Hepatocyte (in vitro differentiated cells): Measurements from ENCODE around the gene SAP30L. TPM values are rescaled to one million over a fixed set of nuclear protein-coding genes. Genes with fewer than 3 reads are reported as not detected.

Experiments
- DNase-seq: peaks from one replicate; pipeline ENCODE4 v3.0.0-alpha.2; 2016; ENCODE audit warnings: low spot score
- H2AFZ ChIP-seq: fragments of 200-600 bp; sonication (generic); 2 replicates; pipeline ENCODE4 v1.6.0; 2016; ENCODE audit warnings: antibody characterized with exemption, mild to moderate bottlenecking
- H3K27ac ChIP-seq: fragments of 200-600 bp; sonication (generic); 2 replicates; pipeline ENCODE4 v1.5.1; 2016; ENCODE audit warnings: mild to moderate bottlenecking
- H3K27me3 ChIP-seq: fragments of 200-600 bp; sonication (generic); 2 replicates; pipeline ENCODE4 v1.6.1; 2016
- H3K36me3 ChIP-seq: fragments of 200-600 bp; sonication (generic); replicated peaks from 2 replicates; pipeline ENCODE4 v1.5.1; 2016; ENCODE audit warnings: low read depth; ENCODE audit not compliant: insufficient read depth
- H3K4me1 ChIP-seq: fragments of 200-600 bp; sonication (generic); 2 replicates; pipeline ENCODE4 v1.5.1; 2016; ENCODE audit warnings: mild to moderate bottlenecking, moderate library complexity; ENCODE audit not compliant: insufficient read depth
- H3K4me2 ChIP-seq: fragments of 200-600 bp; sonication (generic); 2 replicates; pipeline ENCODE4 v1.6.0; 2016
- H3K4me3 ChIP-seq: fragments of 200-600 bp; sonication (generic); 2 replicates; pipeline ENCODE4 v1.5.1; 2016; ENCODE audit warnings: mild to moderate bottlenecking
- H3K79me2 ChIP-seq: fragments of 200-600 bp; sonication (generic); 2 replicates; pipeline ENCODE4 v1.6.0; 2017; ENCODE audit warnings: mild to moderate bottlenecking
- H3K9me2 ChIP-seq: fragments of 200-600 bp; sonication (generic); replicated peaks from 2 replicates; pipeline ENCODE4 v1.6.0; 2017; ENCODE audit warnings: mild to moderate bottlenecking; ENCODE audit not compliant: insufficient read depth
- H3K9me3 ChIP-seq: fragments of 200-600 bp; sonication (generic); 2 replicates; pipeline ENCODE4 v1.5.1; 2016; ENCODE audit warnings: low read depth, mild to moderate bottlenecking
- H4K20me1 ChIP-seq: fragments of 200-600 bp; sonication (generic); 2 replicates; pipeline ENCODE4 v1.6.0; 2016; ENCODE audit warnings: mild to moderate bottlenecking; ENCODE audit not compliant: insufficient read depth, poor library complexity, severe bottlenecking
- EZH2 ChIP-seq: fragments of 200-600 bp; sonication (generic); IDR thresholded peaks from 2 replicates; pipeline ENCODE4 v1.6.1; 2016; ENCODE audit warnings: antibody characterized with exemption, mild to moderate bottlenecking, borderline replicate concordance
- EZH2phosphoT487 ChIP-seq: fragments of 200-600 bp; sonication (generic); IDR thresholded peaks from one replicate; pipeline ENCODE4 v1.6.1; 2018; ENCODE audit warnings: antibody characterized with exemption, mild to moderate bottlenecking, low read depth, moderate library complexity; ENCODE audit not compliant: unreplicated experiment, severe bottlenecking
- WGBS: methylation state at CpG from one replicate; pipeline ENCODE4 v1.1.6; 2016; ENCODE audit warnings: low lambda C conversion rate; ENCODE audit errors: missing lambda C conversion rate; 5-methylcytosine and 5-hydroxymethylcytosine counted together
- polyA plus RNA-seq: library from polyadenylated mRNA; unstranded; fragments of >200 nt; fragmentation: Nextera tagmentation; extraction: Ambion mirVana; gene quantifications from 2 replicates; pipeline ENCODE4 v1.2.1, GENCODE V29; 2016
- total RNA-seq: library from RNA; depleted of rRNA; stranded (reverse); fragments of >200 nt; gene quantifications from 2 replicates; pipeline ENCODE4 v1.2.3, GENCODE V29; 2014
- TF ChIP-seq, protein P1 (sequence below): fragments of 200-600 bp; sonication (generic); IDR thresholded peaks from 2 replicates; pipeline ENCODE4 v1.5.1; 2016; ENCODE audit warnings: antibody characterized with exemption, mild to moderate bottlenecking; ENCODE audit not compliant: poor library complexity

SAP30L gene
- total and polyA plus RNA-seq, 2 experiments from 2014 or later, result 21.6 to 45.6 TPM

DNA sequence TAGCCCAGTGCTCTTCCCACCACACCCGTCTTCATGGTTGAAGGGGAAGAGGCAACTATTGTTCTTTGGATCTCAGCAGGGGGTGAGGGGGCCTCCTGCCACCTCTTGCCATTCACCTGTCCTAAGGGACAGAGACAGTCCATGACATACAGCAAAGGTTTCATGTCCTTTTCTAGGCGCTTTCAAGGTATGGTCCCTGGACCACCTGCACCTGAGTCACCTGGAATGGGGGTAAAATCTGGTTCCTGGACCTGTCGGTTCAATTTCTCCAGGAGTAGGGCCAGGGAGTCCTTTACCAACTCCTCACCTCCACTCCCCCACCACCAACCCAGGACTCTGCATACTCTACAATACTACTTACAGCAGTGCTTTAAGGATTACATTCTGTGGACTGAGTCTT is 33.5 kb upstream of the SAP30L start:
- Histone ChIP-seq H3K4me2 (no peak overlapping the region), H3K79me2 (no peaks in the 10 kb centered on the region), H3K9me2 (no peaks in the 10 kb centered on the region), H3K9me3 (no peaks in the 10 kb centered on the region), H4K20me1 (no peaks in the 10 kb centered on the region), H3K4me3 (no peak overlapping the region), H3K4me1 (no peaks in the 10 kb centered on the region), H3K36me3 (no peaks in the 10 kb centered on the region), H3K27me3 (no peaks in the 10 kb centered on the region), H2AFZ (no peak overlapping the region), H3K27ac (no peak overlapping the region)
- no peak for DNase-seq
- TF ChIP-seq, protein P1, sequence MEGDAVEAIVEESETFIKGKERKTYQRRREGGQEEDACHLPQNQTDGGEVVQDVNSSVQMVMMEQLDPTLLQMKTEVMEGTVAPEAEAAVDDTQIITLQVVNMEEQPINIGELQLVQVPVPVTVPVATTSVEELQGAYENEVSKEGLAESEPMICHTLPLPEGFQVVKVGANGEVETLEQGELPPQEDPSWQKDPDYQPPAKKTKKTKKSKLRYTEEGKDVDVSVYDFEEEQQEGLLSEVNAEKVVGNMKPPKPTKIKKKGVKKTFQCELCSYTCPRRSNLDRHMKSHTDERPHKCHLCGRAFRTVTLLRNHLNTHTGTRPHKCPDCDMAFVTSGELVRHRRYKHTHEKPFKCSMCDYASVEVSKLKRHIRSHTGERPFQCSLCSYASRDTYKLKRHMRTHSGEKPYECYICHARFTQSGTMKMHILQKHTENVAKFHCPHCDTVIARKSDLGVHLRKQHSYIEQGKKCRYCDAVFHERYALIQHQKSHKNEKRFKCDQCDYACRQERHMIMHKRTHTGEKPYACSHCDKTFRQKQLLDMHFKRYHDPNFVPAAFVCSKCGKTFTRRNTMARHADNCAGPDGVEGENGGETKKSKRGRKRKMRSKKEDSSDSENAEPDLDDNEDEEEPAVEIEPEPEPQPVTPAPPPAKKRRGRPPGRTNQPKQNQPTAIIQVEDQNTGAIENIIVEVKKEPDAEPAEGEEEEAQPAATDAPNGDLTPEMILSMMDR, result no peak
- TF ChIP-seq EZH2, result no peak
- no peak for TF ChIP-seq EZH2phosphoT487
- WGBS, result 97% methylated on average over 3 of the region's 3 CpGs

DNA sequence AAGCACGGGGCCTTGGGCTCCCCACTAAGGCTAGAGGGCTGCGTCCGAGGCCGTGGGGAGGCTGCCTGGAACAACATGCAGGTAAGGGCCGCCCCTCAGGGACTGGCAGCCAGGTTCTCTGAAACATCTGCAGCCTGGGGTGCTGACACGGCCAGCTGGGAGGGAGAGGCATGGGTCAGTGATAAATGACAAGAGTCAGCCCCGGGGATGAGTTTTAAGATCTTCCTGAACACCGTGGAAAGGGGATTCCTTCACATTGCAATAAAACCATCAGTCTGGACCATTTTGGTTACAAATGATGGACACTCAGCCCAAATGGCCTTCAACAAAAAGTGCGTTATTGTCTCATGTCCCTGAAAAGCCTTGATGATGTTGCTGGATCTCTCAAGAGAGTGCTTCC is 32.9 kb upstream of the SAP30L start:
- H3K27ac ChIP-seq, result no peak overlapping the region
- H3K27me3 ChIP-seq, result no peaks in the 10 kb centered on the region
- no peak overlapping the region for H3K4me3 ChIP-seq
- no peaks in the 10 kb centered on the region for H3K9me3 ChIP-seq
- H3K4me2 ChIP-seq, result no peak overlapping the region
- no peak for DNase-seq
- no peaks in the 10 kb centered on the region for H3K9me2 ChIP-seq
- H2AFZ ChIP-seq, result no peak overlapping the region
- no peaks in the 10 kb centered on the region for H4K20me1 ChIP-seq
- no peaks in the 10 kb centered on the region for H3K36me3 ChIP-seq
- 90% methylated on average over 9 of the region's 9 CpGs for WGBS
- TF ChIP-seq EZH2phosphoT487, result no peak
- no peak for TF ChIP-seq EZH2
- TF ChIP-seq, protein P1, result no peak
- no peaks in the 10 kb centered on the region for H3K4me1 ChIP-seq
- no peaks in the 10 kb centered on the region for H3K79me2 ChIP-seq

DNA sequence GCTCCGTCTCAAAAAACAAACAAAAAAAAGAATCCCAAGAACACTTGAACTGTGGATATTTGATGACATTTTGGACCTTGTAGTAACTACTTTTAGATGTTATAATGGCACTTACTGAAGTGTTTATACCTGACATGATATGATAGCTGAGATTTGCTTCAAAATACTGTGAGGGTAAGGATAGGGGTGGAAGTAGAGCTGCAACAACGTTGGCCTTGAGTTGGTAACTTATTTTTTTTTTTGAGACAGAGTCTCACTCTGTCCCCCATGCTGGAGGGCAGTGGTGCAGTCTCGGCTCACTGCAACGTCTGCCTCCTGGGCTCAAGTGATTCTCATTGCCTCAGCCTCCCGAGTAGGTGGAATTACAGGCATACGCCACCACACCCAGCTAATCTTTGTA is 30.7 kb upstream of the SAP30L start:
- TF ChIP-seq, protein P1, result no peak
- TF ChIP-seq EZH2 (no peak), EZH2phosphoT487 (no peak)
- H3K27me3 ChIP-seq, result no peaks in the 10 kb centered on the region
- H3K4me1 ChIP-seq, result no peaks in the 10 kb centered on the region
- H3K4me3 ChIP-seq, result no peak overlapping the region
- no peak overlapping the region for H3K27ac ChIP-seq
- no peaks in the 10 kb centered on the region for H3K9me2 ChIP-seq
- no peaks in the 10 kb centered on the region for H4K20me1 ChIP-seq
- H3K79me2 ChIP-seq, result no peaks in the 10 kb centered on the region
- no peaks in the 10 kb centered on the region for H3K9me3 ChIP-seq
- DNase-seq, result no peak
- no peak overlapping the region for H2AFZ ChIP-seq
- 92% methylated on average over 6 of the region's 6 CpGs for whole genome bisulfite sequencing
- no peak overlapping the region for H3K4me2 ChIP-seq
- no peaks in the 10 kb centered on the region for H3K36me3 ChIP-seq

DNA sequence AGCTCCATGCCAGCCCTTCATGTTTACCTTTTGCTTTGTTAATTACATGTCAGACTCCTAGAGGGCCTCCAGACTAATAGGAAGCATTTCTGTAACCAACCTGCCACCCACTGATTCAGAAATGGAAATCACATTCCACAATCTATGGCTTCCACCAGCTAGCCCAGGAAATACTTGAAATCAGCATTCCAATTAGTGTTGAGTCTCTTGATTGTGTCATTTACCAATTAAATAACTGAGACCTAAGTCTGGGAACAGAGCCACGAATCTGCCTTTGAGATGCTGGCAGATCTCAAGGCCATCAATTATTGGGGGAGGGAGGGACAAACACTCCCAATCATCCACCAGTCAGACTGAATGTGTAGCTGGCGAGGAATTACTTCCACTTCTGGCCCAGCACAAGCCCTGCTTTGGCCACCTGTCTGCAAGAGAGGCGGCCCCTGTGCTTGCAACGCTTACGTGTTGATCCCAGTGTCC is 27.4 kb upstream of the SAP30L start:
- Histone ChIP-seq H3K9me2 (no peaks in the 10 kb centered on the region), H3K79me2 (no peaks in the 10 kb centered on the region), H3K4me3 (no peak overlapping the region), H2AFZ (no peak overlapping the region), H3K27me3 (no peaks in the 10 kb centered on the region), H3K4me2 (no peak overlapping the region), H3K27ac (no peak overlapping the region), H3K9me3 (no peaks in the 10 kb centered on the region), H3K36me3 (no peaks in the 10 kb centered on the region), H3K4me1 (no peaks in the 10 kb centered on the region), H4K20me1 (no peaks in the 10 kb centered on the region)
- TF ChIP-seq EZH2phosphoT487, result no peak
- DNase-seq, result no peak
- 96% methylated on average over 5 of the region's 5 CpGs for WGBS
